Lung (tissue), 12 donors: ENCODE data around the gene NKAIN2. TPM values are rescaled to one million over a fixed set of nuclear protein-coding genes. Genes with fewer than 3 reads are reported as not detected.

Experiments used
- ATAC-seq: fragments of 200-7000 bp; cut with Tn5 transposase; one replicate; pipeline ENCODE4 v1.9.1; 2020; ENCODE audit warnings: moderate number of reproducible peaks; ENCODE audit not compliant: insufficient read depth, low FRiP score
- DNase-seq, 3 donors: peaks; one replicate each; pipeline ENCODE4 v3.0.0-alpha.2; 2013 to 2017
- H3K27ac ChIP-seq, 2 donors: one replicate each; pipeline ENCODE4 v1.5.1; 2013; ENCODE audit warnings: mild to moderate bottlenecking in 2 of 2, moderate library complexity in 2 of 2, control low read depth in 1 of 2, inconsistent platforms in 1 of 2, low read depth in 1 of 2, low read length in 1 of 2
- H3K27me3 ChIP-seq, 3 donors: one replicate each; pipeline ENCODE4 v1.5.1; 2013; ENCODE audit warnings: low read length in 2 of 3; ENCODE audit not compliant: control insufficient read depth in 3 of 3, insufficient read depth in 3 of 3
- H3K36me3 ChIP-seq, 4 donors: one replicate each; pipeline ENCODE4 v1.5.1; 2013; ENCODE audit warnings: low read length in 4 of 4, mild to moderate bottlenecking in 1 of 4, moderate library complexity in 1 of 4; ENCODE audit not compliant: control insufficient read depth in 4 of 4, insufficient read depth in 4 of 4
- H3K4me1 ChIP-seq, 5 donors: one replicate each; pipeline ENCODE4 v1.5.1; 2013; ENCODE audit warnings: low read length in 5 of 5, mild to moderate bottlenecking in 2 of 5, moderate library complexity in 1 of 5; ENCODE audit not compliant: control insufficient read depth in 5 of 5, insufficient read depth in 5 of 5
- H3K4me3 ChIP-seq: one replicate; pipeline ENCODE4 v1.5.1; 2013; ENCODE audit warnings: mild to moderate bottlenecking, control low read depth, moderate library complexity
- H3K9ac ChIP-seq, 2 donors: one replicate each; pipeline ENCODE4 v1.5.1; 2013; ENCODE audit warnings: low read length in 2 of 2, control low read depth in 1 of 2; ENCODE audit not compliant: insufficient read depth in 1 of 2
- H3K9me3 ChIP-seq, 4 donors: one replicate each; pipeline ENCODE4 v1.5.1; 2013; ENCODE audit warnings: low read length in 3 of 4, mild to moderate bottlenecking in 1 of 4, moderate library complexity in 1 of 4; ENCODE audit not compliant: control insufficient read depth in 4 of 4, insufficient read depth in 3 of 4
- CTCF ChIP-seq: IDR thresholded peaks from 2 replicates; pipeline ENCODE4 v1.5.1; 2012; ENCODE audit warnings: mild to moderate bottlenecking; ENCODE audit errors: control extremely low read depth, extremely low read depth
- WGBS, 2 donors: extraction: QIAGEN DNeasy Blood & Tissue Kit; methylation state at CpG; one replicate each; pipeline ENCODE4 v1.1.7; 2013; 5-methylcytosine and 5-hydroxymethylcytosine counted together
- polyA plus RNA-seq, 2 donors: library from polyadenylated mRNA; stranded (reverse); fragments of 200-250 nt; gene quantifications; one replicate each; pipeline ENCODE4 v1.2.1, GENCODE V29; 2013
- total RNA-seq, 2 donors: library from RNA; depleted of rRNA in 1 of 2; stranded (reverse); fragments of >200 nt in 1 of 2; gene quantifications; one replicate each; pipeline ENCODE4 v1.2.1, GENCODE V29; 2014 to 2021
- donor health status: control.
- donor health status: control.
- donor health status: Bipolar disorder and iron deficiency.
- donor health status: healthy.
- donor health status: DM: yes; HTN: yes; CAD: no.

NKAIN2 gene
- total and polyA plus RNA-seq, 4 donors: 0.01 to 4.4 TPM; not detected in 2

- peaks cover 0 to 31% (median 0%) of the 10 kb centered on the region in 5 donors for H3K4me1 ChIP-seq
- DNase-seq (peak; percentile 68 to 97 (median 96)), ATAC-seq (no peak)
- H3K9me3 ChIP-seq: no peaks in the 10 kb centered on the region
- H3K4me3 ChIP-seq: no peak overlapping the region
- no peaks in the 10 kb centered on the region for H3K27me3 ChIP-seq
- H3K36me3 ChIP-seq: no peaks in the 10 kb centered on the region
- TF ChIP-seq CTCF: no peak
- H3K27ac ChIP-seq: no peak overlapping the region
- H3K9ac ChIP-seq: no peak overlapping the region
- 79 to 86% methylated on average over 4 of the region's 4 CpGs for WGBS, 2 donors
Observed at GRCh38 chr6:124420116-124420840, 616.6 kb downstream of the NKAIN2 start.

- H3K36me3 ChIP-seq: no peaks in the 10 kb centered on the region
- DNase-seq: no peak
- no peaks in the 10 kb centered on the region for H3K27me3 ChIP-seq
- peaks cover 0 to 29% (median 0%) of the 10 kb centered on the region in 5 donors for H3K4me1 ChIP-seq
- no peak overlapping the region for H3K9ac ChIP-seq
- H3K27ac ChIP-seq: no peak overlapping the region
- H3K9me3 ChIP-seq: no peaks in the 10 kb centered on the region
- WGBS, 2 donors: 56 to 58% methylated on average over 1 of the region's 1 CpG
- H3K4me3 ChIP-seq: no peak overlapping the region
- no peak for TF ChIP-seq CTCF
- no peak for ATAC-seq
Observed at GRCh38 chr6:124423621-124424020, 620.0 kb downstream of the NKAIN2 start.

GRCh38 chr6:124430740-124431318, 627.2 kb downstream of the NKAIN2 start:
- Histone ChIP-seq H3K4me3 (no peak overlapping the region), H3K36me3 (no peaks in the 10 kb centered on the region), H3K27me3 (no peaks in the 10 kb centered on the region), H3K9me3 (no peaks in the 10 kb centered on the region), H3K27ac (no peak overlapping the region), H3K9ac (no peak overlapping the region), H3K4me1 (peaks cover 0 to 4% (median 3%) of the 10 kb centered on the region in 5 donors)
- 95% methylated on average over 7 of the region's 7 CpGs for WGBS, 2 donors
- ATAC-seq: no peak
- no peak for TF ChIP-seq CTCF
- DNase-seq: peak in 1 of 3 donors; percentile 33
